ENCODE measurements around the gene SCN9A. TPM values are rescaled to one million over a fixed set of nuclear protein-coding genes. Genes with fewer than 3 reads are reported as not detected.

The SCN9A gene
- total RNA-seq (2021) = 1.1 and 1.3 TPM in 2 replicates
- long read RNA-seq, partial matches to known transcripts = 5 of 8 reads
- long read RNA-seq, other reads (novel, unspliced or antisense) = 1 of 8 reads

DNA sequence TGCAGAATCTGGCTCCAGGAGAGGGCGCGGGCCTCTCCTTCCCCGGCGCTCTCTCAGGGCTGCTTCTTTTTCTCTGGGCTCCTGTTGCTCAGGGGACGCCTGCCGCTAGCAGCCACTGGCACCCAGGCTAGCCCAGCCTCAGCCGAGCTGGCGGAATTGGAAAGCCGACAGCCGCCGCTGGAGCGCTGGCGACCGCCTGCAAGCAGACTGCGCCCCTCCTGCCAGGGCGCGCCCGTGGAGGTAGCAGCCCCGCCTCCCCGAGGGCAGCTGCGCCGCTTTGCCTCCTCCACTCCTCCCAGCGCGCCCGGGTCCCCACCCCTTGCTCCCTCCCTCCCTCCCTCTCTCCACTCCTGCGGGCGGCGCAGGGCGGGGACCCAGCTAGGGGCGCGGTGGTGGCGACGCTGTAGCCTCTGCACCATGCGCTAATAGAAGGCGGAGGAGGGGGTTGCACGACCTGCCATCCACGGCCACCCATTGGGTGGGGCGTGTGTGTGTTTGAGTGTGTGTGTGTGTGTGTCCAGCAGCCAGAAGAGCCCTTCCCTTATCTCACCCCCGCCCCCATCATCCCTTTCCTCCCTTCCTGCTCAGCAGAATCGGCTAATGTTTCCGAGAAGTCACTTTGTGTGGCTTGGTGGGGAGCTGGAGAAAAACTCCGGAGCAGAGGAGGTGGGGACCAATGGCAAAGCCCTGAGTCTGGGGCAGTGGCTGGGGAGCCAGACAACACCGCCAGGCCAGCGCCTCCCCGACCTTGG is at the start of gene SCN9A:
TSS of gene SCN9A (minus strand) at position 209 of the 752 bp plus-strand sequence. CDS start 64,188 bp downstream, outside the sequence.
- Histone ChIP-seq H4K8ac (replicated peaks; ENCODE audit: insufficient read length, low read depth, low read length) (no peak within 1 kb of the TSS), H3K79me2 (ENCODE audit: insufficient read depth, low read length) (no peaks in the 10 kb centered on the region), H4K91ac (ENCODE audit: insufficient read length, low read depth, low read length) (no peak within 1 kb of the TSS), H3K27ac (ENCODE audit: insufficient read length, low read depth, low read length) (no peak within 1 kb of the TSS), H3K4me1 (ENCODE audit: insufficient read depth, low read length) (peaks cover 6% of the 10 kb centered on the region; the same call in 1 of the 2 replicates), H3K14ac (ENCODE audit: insufficient read depth, low read length) (no peak within 1 kb of the TSS), H2BK12ac (ENCODE audit: insufficient read length, low read depth, low read length) (no peak within 1 kb of the TSS), H3K23ac (ENCODE audit: insufficient read length, low read depth, low read length) (no peak within 1 kb of the TSS), H3K18ac (ENCODE audit: insufficient read length, low read depth, low read length) (no peak within 1 kb of the TSS), H2BK120ac (ENCODE audit: low read depth, low read length, poor library complexity, severe bottlenecking) (no peak within 1 kb of the TSS), H3K79me1 (ENCODE audit: insufficient read depth, low read depth, low read length, poor library complexity, severe bottlenecking) (no peaks in the 10 kb centered on the region), H2BK5ac (ENCODE audit: insufficient read length, low read length) (no peak within 1 kb of the TSS), H4K20me1 (ENCODE audit: control insufficient read depth, insufficient read depth, insufficient read length) (no peaks in the 10 kb centered on the region), H3T11ph (ENCODE audit: low read length) (no peak within 1 kb of the TSS), H3K9ac (ENCODE audit: extremely low read depth, insufficient read length, low read length) (peak within 1 kb of the TSS; percentile 8), H3K27me3 (ENCODE audit: insufficient read depth, low read length) (no peaks in the 10 kb centered on the region), H2BK15ac (ENCODE audit: low read depth, low read length) (no peak within 1 kb of the TSS), H3K9me3 (ENCODE audit: control insufficient read depth, low read depth, low read length) (no peaks in the 10 kb centered on the region), H3K56ac (ENCODE audit: insufficient read length, low read depth, low read length) (no peak within 1 kb of the TSS), H2AK5ac (ENCODE audit: insufficient read length, low read length) (no peak within 1 kb of the TSS), H3K23me2 (ENCODE audit: insufficient read length, low read depth, low read length, poor library complexity, severe bottlenecking) (peaks cover 11% of the 10 kb centered on the region), H2AFZ (ENCODE audit: low read length) (peak within 1 kb of the TSS; percentile 26), H2BK20ac (ENCODE audit: low read depth, low read length, poor library complexity, severe bottlenecking) (no peak within 1 kb of the TSS), H3K4me2 (ENCODE audit: insufficient read depth, insufficient read length, low read length) (peak within 1 kb of the TSS; percentile 90), H4K5ac (ENCODE audit: insufficient read length, low read depth, low read length) (no peak within 1 kb of the TSS), H3K4ac (ENCODE audit: low read depth, low read length) (no peak within 1 kb of the TSS)
- DNase-seq = peak; percentile 92
- H3K27ac Mint-ChIP-seq = peak within 1 kb of the TSS; percentile 60 to 93 (median 65); a peak in 4 of 7 replicates
- peaks cover 30 to 40% of the 10 kb centered on the region in 2 experiments for H3K4me1 Mint-ChIP-seq
- no CpG with 5 or more reads among the region's 45 CpGs for WGBS (ENCODE audit: extremely low coverage, insufficient read length, low lambda C conversion rate)
- TF ChIP-seq, protein P1, sequence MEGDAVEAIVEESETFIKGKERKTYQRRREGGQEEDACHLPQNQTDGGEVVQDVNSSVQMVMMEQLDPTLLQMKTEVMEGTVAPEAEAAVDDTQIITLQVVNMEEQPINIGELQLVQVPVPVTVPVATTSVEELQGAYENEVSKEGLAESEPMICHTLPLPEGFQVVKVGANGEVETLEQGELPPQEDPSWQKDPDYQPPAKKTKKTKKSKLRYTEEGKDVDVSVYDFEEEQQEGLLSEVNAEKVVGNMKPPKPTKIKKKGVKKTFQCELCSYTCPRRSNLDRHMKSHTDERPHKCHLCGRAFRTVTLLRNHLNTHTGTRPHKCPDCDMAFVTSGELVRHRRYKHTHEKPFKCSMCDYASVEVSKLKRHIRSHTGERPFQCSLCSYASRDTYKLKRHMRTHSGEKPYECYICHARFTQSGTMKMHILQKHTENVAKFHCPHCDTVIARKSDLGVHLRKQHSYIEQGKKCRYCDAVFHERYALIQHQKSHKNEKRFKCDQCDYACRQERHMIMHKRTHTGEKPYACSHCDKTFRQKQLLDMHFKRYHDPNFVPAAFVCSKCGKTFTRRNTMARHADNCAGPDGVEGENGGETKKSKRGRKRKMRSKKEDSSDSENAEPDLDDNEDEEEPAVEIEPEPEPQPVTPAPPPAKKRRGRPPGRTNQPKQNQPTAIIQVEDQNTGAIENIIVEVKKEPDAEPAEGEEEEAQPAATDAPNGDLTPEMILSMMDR (conservative IDR thresholded peaks at IDR 0.05) = peak; percentile 35; the same call in 2 of the 3 replicates
- peak within 1 kb of the TSS; percentile 91 to 93 for H3K4me3 Mint-ChIP-seq
- no peaks in the 10 kb centered on the region for H3K36me3 Mint-ChIP-seq (ENCODE audit: insufficient read depth in 1 of 3, low read depth in 3 of 3)
- peaks cover 29% of the 10 kb centered on the region for H3K27me3 Mint-ChIP-seq (ENCODE audit: low read depth)
- no peaks in the 10 kb centered on the region; a peak in 1 of 5 replicates for H3K9me3 Mint-ChIP-seq

All from H9 (cell line).